ENCODE measurements around the gene TTC7B.

Gene TTC7B

GRCh38 chr14:90602088-90602687 lies 214.0 kb downstream of the TTC7B start:
- Histone ChIP-seq H3K9me3 (ENCODE audit: insufficient read depth, low read length, severe bottlenecking) (no peaks in the 10 kb centered on the region), H3K27me3 (ENCODE audit: insufficient read depth, low read length, poor library complexity) (no peaks in the 10 kb centered on the region), H3K4me1 (ENCODE audit: insufficient read depth, low read length) (no peaks in the 10 kb centered on the region), H3K9ac (ENCODE audit: low read depth, low read length) (no peak overlapping the region), H3K79me2 (ENCODE audit: insufficient read depth, low read length) (no peaks in the 10 kb centered on the region), H3K27ac (ENCODE audit: low read length) (no peak overlapping the region), H4K20me1 (ENCODE audit: insufficient read depth, low read length) (no peaks in the 10 kb centered on the region), H3K4me3 (ENCODE audit: low read depth in 1 of 2, low read length in 2 of 2) (no peak overlapping the region), H3K4me2 (ENCODE audit: insufficient read depth, low read length) (no peak overlapping the region), H2AFZ (ENCODE audit: low read depth, low read length) (no peak overlapping the region), H3K36me3 (ENCODE audit: insufficient read depth, low read length) (no peaks in the 10 kb centered on the region)
- DNase-seq (no peak), ATAC-seq (ENCODE audit: insufficient read depth, low read depth) (no peak)
- TF ChIP-seq EZH2 (IDR thresholded peaks at IDR 0.05; ENCODE audit: borderline replicate concordance, low read depth, low read length, severe bottlenecking) (no peak), CTCF (IDR thresholded peaks at IDR 0.05; ENCODE audit: borderline replicate concordance, extremely low read depth, low read length, poor library complexity, severe bottlenecking) (no peak)

GRCh38 chr14:90601563-90601962 lies 214.7 kb downstream of the TTC7B start:
- H3K4me1 ChIP-seq (ENCODE audit: insufficient read depth, low read length): no peaks in the 10 kb centered on the region
- no peaks in the 10 kb centered on the region for H3K27me3 ChIP-seq (ENCODE audit: insufficient read depth, low read length, poor library complexity)
- TF ChIP-seq CTCF (IDR thresholded peaks at IDR 0.05; ENCODE audit: borderline replicate concordance, extremely low read depth, low read length, poor library complexity, severe bottlenecking) (no peak), EZH2 (IDR thresholded peaks at IDR 0.05; ENCODE audit: borderline replicate concordance, low read depth, low read length, severe bottlenecking) (no peak)
- no peak overlapping the region for H3K27ac ChIP-seq (ENCODE audit: low read length)
- no peaks in the 10 kb centered on the region for H3K79me2 ChIP-seq (ENCODE audit: insufficient read depth, low read length)
- ATAC-seq (ENCODE audit: insufficient read depth, low read depth): no peak
- no peak overlapping the region for H3K9ac ChIP-seq (ENCODE audit: low read depth, low read length)
- H3K36me3 ChIP-seq (ENCODE audit: insufficient read depth, low read length): no peaks in the 10 kb centered on the region
- no peak overlapping the region for H3K4me3 ChIP-seq (ENCODE audit: low read depth in 1 of 2, low read length in 2 of 2)
- no peaks in the 10 kb centered on the region for H3K9me3 ChIP-seq (ENCODE audit: insufficient read depth, low read length, severe bottlenecking)
- DNase-seq: no peak
- H4K20me1 ChIP-seq (ENCODE audit: insufficient read depth, low read length): no peaks in the 10 kb centered on the region
- H3K4me2 ChIP-seq (ENCODE audit: insufficient read depth, low read length): no peak overlapping the region
- no peak overlapping the region for H2AFZ ChIP-seq (ENCODE audit: low read depth, low read length)

GRCh38 chr14:90600619-90601018 lies 215.6 kb downstream of the TTC7B start:
- no peaks in the 10 kb centered on the region for H3K9me3 ChIP-seq (ENCODE audit: insufficient read depth, low read length, severe bottlenecking)
- H4K20me1 ChIP-seq (ENCODE audit: insufficient read depth, low read length): no peaks in the 10 kb centered on the region
- no peaks in the 10 kb centered on the region for H3K36me3 ChIP-seq (ENCODE audit: insufficient read depth, low read length)
- TF ChIP-seq CTCF (IDR thresholded peaks at IDR 0.05; ENCODE audit: borderline replicate concordance, extremely low read depth, low read length, poor library complexity, severe bottlenecking) (no peak), EZH2 (IDR thresholded peaks at IDR 0.05; ENCODE audit: borderline replicate concordance, low read depth, low read length, severe bottlenecking) (no peak)
- no peaks in the 10 kb centered on the region for H3K79me2 ChIP-seq (ENCODE audit: insufficient read depth, low read length)
- H3K4me2 ChIP-seq (ENCODE audit: insufficient read depth, low read length): no peak overlapping the region
- H2AFZ ChIP-seq (ENCODE audit: low read depth, low read length): no peak overlapping the region
- no peak overlapping the region for H3K27ac ChIP-seq (ENCODE audit: low read length)
- H3K4me3 ChIP-seq (ENCODE audit: low read depth in 1 of 2, low read length in 2 of 2): no peak overlapping the region
- no peak for DNase-seq
- H3K4me1 ChIP-seq (ENCODE audit: insufficient read depth, low read length): no peaks in the 10 kb centered on the region
- no peaks in the 10 kb centered on the region for H3K27me3 ChIP-seq (ENCODE audit: insufficient read depth, low read length, poor library complexity)
- ATAC-seq (ENCODE audit: insufficient read depth, low read depth): no peak
- H3K9ac ChIP-seq (ENCODE audit: low read depth, low read length): no peak overlapping the region
